Endothelial cell of umbilical vein (primary cell): ENCODE results near the gene CLSTN2. TPM values are rescaled to one million over a fixed set of nuclear protein-coding genes. Genes with fewer than 3 reads are reported as not detected.

Source experiments
- BruUV-seq: library from RNA; stranded (reverse); fragments of 400-500 nt; replicated peaks from 2 replicates; lab custom pipeline; 2021; lab: Mats Ljungman, UMichigan
- CTCF ChIA-PET: fragments of 300-600, 350-600 bp; sonication (Branson Sonifier 250); formaldehyde crosslinking; loops from one replicate; lab custom pipeline; 2021; ENCODE audit warnings: antibody characterized with exemption, inconsistent platforms; lab: Charles Lee
- POLR2A ChIA-PET: fragments of 300-600, 350-600 bp; sonication (Branson Sonifier 250); formaldehyde crosslinking; loops from one replicate; lab custom pipeline; 2021; ENCODE audit warnings: antibody characterized with exemption, inconsistent platforms; lab: Charles Lee
- DNase-seq: peaks from one replicate; pipeline ENCODE4 v3.0.0-alpha.2; 2011; ENCODE audit warnings: low read depth, low spot score
- FAIRE-seq: peaks from 2 replicates; lab custom pipeline; 2011; peaks lifted over from hg19 to GRCh38; lab: Jason Lieb, UNC
- H2AFZ ChIP-seq: 2 replicates; pipeline ENCODE4 v1.6.0; 2012; ENCODE audit warnings: low read depth, low read length, control low read depth, inconsistent platforms
- H3K27ac ChIP-seq: 2 replicates; pipeline ENCODE4 v1.5.1; 2011; ENCODE audit warnings: low read depth, mild to moderate bottlenecking, control low read depth, low read length, moderate library complexity; ENCODE audit not compliant: insufficient read depth
- H3K27me3 ChIP-seq, 2 experiments: 2 replicates each; pipeline versions ENCODE4 v1.6.0 to v1.6.1; 2011; ENCODE audit warnings: low read length in 2 of 2, mixed read lengths in 1 of 2; ENCODE audit not compliant: control insufficient read depth in 2 of 2, insufficient read depth in 2 of 2
- H3K36me3 ChIP-seq, 2 experiments: 2 replicates in 1 of 2; 3 replicates in 1 of 2; pipeline ENCODE4 v1.5.1; 2011; ENCODE audit warnings: low read length in 2 of 2, mild to moderate bottlenecking in 1 of 2, moderate library complexity in 1 of 2; ENCODE audit not compliant: control insufficient read depth in 2 of 2, insufficient read depth in 2 of 2; ENCODE audit errors: extremely low read depth in 1 of 2
- H3K4me1 ChIP-seq: 3 replicates; pipeline ENCODE4 v1.5.1; 2011; ENCODE audit warnings: mild to moderate bottlenecking, low read length; ENCODE audit not compliant: control insufficient read depth, insufficient read depth; ENCODE audit errors: extremely low read depth
- H3K4me2 ChIP-seq: 2 replicates; pipeline ENCODE4 v1.6.1; 2011; ENCODE audit warnings: low read length, control low read depth, mixed read lengths; ENCODE audit not compliant: insufficient read depth
- H3K4me3 ChIP-seq, 3 experiments: fragments of 200-600 bp in 1 of 3; sonication (generic), shearing (Covaris generic) in 1 of 3; replicated peaks in 1 of 3; 2 replicates each; pipeline ENCODE4 v1.5.1; 2011 to 2016; ENCODE audit warnings: control low read depth in 3 of 3, low read length in 3 of 3, mild to moderate bottlenecking in 2 of 3, inconsistent platforms in 1 of 3, low read depth in 1 of 3, moderate library complexity in 1 of 3; ENCODE audit not compliant: insufficient read depth in 1 of 3
- H3K79me2 ChIP-seq: 2 replicates; pipeline ENCODE4 v1.6.0; 2012; ENCODE audit warnings: low read length, inconsistent platforms; ENCODE audit not compliant: control insufficient read depth, insufficient read depth
- H3K9ac ChIP-seq: replicated peaks from 2 replicates; pipeline ENCODE3; 2011; ENCODE audit warnings: low read length, control low read depth; ENCODE audit not compliant: insufficient read depth; ENCODE audit errors: extremely low read depth
- H3K9me1 ChIP-seq: replicated peaks from 3 replicates; pipeline ENCODE4 v1.6.0; 2011; ENCODE audit warnings: mild to moderate bottlenecking, low read length; ENCODE audit not compliant: control insufficient read depth, insufficient read depth; ENCODE audit errors: extremely low read depth
- H3K9me3 ChIP-seq: replicated peaks from 2 replicates; pipeline ENCODE4 v1.5.1; 2012; ENCODE audit warnings: low read length, inconsistent platforms; ENCODE audit not compliant: control insufficient read depth, insufficient read depth
- H4K20me1 ChIP-seq: replicated peaks from 2 replicates; pipeline ENCODE3; 2011; ENCODE audit warnings: mild to moderate bottlenecking, low read length; ENCODE audit not compliant: control insufficient read depth, insufficient read depth; ENCODE audit errors: extremely low read depth
- EZH2 ChIP-seq: IDR thresholded peaks from 2 replicates; pipeline ENCODE4 v1.6.1; 2012; ENCODE audit warnings: borderline replicate concordance, low read depth, mild to moderate bottlenecking, moderate library complexity, low read length, inconsistent platforms; ENCODE audit not compliant: severe bottlenecking
- FOS ChIP-seq: IDR thresholded peaks from 2 replicates; pipeline ENCODE4 v1.6.1; 2011; ENCODE audit warnings: mild to moderate bottlenecking, low read length, moderate library complexity, borderline replicate concordance; ENCODE audit not compliant: insufficient read depth
- GATA2 ChIP-seq: IDR thresholded peaks from 2 replicates; pipeline ENCODE4 v1.7.0; 2011; ENCODE audit warnings: low read depth, mild to moderate bottlenecking, moderate library complexity, mixed read lengths, low read length; ENCODE audit not compliant: insufficient read length, insufficient read depth
- JUN ChIP-seq: IDR thresholded peaks from 2 replicates; pipeline ENCODE4 v1.6.1; 2011; ENCODE audit warnings: borderline replicate concordance, low read depth; ENCODE audit not compliant: insufficient read length, insufficient read depth
- POLR2A ChIP-seq: IDR thresholded peaks from 2 replicates; pipeline ENCODE4 v1.6.1; 2012; ENCODE audit warnings: low read depth, mild to moderate bottlenecking, control low read depth, low read length
- dilution Hi-C: fragments of 300-500 bp; cut with MboI; formaldehyde crosslinking; loops from one replicate; pipeline ENCODE4 v1.15.0; 2019; ENCODE audit warnings: low sequenced_read_pairs; ENCODE audit not compliant: extremely low pct_ligation_motif_present
- intact Hi-C: fragments of 100-400 bp; cut with micrococcal nuclease; formaldehyde crosslinking; loops from one replicate; pipeline ENCODE4 v1.10.0; 2022
- polyA plus RNA-seq, 4 experiments: library from polyadenylated mRNA; depleted of rRNA in 3 of 4; stranded (reverse) in 3 of 4; unstranded in 1 of 4; fragments of >200 nt; gene quantifications; 2 replicates each; pipeline versions ENCODE4 v1.2.1 to v1.2.3, GENCODE V29; 2011 to 2012; ENCODE audit warnings: missing spikeins in 1 of 4
- total RNA-seq: library from RNA; stranded (reverse); gene quantifications from 2 replicates; pipeline ENCODE4 v1.2.3, GENCODE V29; 2021
- TF ChIP-seq, protein P1 (sequence below), 2 donors: IDR thresholded peaks; 1 replicate in 1 of 2; 2 replicates in 1 of 2; pipeline ENCODE4 v1.5.1; 2011; ENCODE audit warnings: low read length in 2 of 2, mild to moderate bottlenecking in 2 of 2, moderate library complexity in 2 of 2, control low read depth in 1 of 2, inconsistent platforms in 1 of 2, low read depth in 1 of 2; ENCODE audit not compliant: insufficient read depth in 1 of 2; ENCODE audit errors: extremely low read depth in 1 of 2
- TF ChIP-seq, protein P2 (sequence below): IDR thresholded peaks from 2 replicates; pipeline ENCODE4 v1.6.1; 2011; ENCODE audit not compliant: insufficient read depth, insufficient read length

The CLSTN2 gene
- total and polyA plus RNA-seq, 2 donors (not counting 3 experiments of a cell fraction or from before 2014, with no cell fraction given): 0.26 to 0.38 TPM

DNA sequence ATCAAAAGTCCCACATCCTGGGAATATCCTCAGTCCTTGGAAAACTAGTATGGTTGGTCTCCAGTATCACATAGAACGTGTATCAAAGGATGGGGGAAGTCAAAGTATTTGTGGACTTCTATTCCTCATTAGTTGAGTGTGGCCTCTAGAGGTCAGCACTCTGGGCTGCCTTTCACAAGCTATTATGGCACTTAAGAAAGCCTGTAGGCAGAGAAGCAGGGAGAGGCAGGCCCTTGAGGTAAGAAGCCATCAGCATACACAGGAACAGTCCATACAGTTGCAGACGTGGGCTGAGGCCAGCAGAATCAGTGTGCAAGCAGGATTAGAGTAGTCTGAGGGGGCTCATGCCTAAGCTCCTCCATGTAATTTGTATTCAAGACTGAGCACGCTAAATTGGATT lies 341.7 kb downstream of the CLSTN2 start:
- H3K9ac ChIP-seq: no peak overlapping the region
- H3K4me3 ChIP-seq: no peak overlapping the region
- no peaks in the 10 kb centered on the region for H3K4me1 ChIP-seq
- no peak for FAIRE-seq
- peak; percentile 5 for DNase-seq
- no peak overlapping the region for H3K4me2 ChIP-seq
- TF ChIP-seq, protein P1, sequence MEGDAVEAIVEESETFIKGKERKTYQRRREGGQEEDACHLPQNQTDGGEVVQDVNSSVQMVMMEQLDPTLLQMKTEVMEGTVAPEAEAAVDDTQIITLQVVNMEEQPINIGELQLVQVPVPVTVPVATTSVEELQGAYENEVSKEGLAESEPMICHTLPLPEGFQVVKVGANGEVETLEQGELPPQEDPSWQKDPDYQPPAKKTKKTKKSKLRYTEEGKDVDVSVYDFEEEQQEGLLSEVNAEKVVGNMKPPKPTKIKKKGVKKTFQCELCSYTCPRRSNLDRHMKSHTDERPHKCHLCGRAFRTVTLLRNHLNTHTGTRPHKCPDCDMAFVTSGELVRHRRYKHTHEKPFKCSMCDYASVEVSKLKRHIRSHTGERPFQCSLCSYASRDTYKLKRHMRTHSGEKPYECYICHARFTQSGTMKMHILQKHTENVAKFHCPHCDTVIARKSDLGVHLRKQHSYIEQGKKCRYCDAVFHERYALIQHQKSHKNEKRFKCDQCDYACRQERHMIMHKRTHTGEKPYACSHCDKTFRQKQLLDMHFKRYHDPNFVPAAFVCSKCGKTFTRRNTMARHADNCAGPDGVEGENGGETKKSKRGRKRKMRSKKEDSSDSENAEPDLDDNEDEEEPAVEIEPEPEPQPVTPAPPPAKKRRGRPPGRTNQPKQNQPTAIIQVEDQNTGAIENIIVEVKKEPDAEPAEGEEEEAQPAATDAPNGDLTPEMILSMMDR (IDR thresholded peaks at IDR 0.05; ENCODE audit: extremely low read depth in 1 of 2, insufficient read depth in 1 of 2, low read depth in 1 of 2, low read length in 2 of 2): peak in 1 of 2 donors; percentile 20
- TF ChIP-seq, protein P2, sequence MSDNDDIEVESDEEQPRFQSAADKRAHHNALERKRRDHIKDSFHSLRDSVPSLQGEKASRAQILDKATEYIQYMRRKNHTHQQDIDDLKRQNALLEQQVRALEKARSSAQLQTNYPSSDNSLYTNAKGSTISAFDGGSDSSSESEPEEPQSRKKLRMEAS: no peak
- no peaks in the 10 kb centered on the region for H3K36me3 ChIP-seq
- no peaks in the 10 kb centered on the region for H3K79me2 ChIP-seq
- H4K20me1 ChIP-seq: no peaks in the 10 kb centered on the region
- dilution Hi-C loops: no loop called here
- BruUV-seq: no TSS peak
- no peaks in the 10 kb centered on the region for H3K9me1 ChIP-seq
- no peaks in the 10 kb centered on the region for H3K27me3 ChIP-seq
- H2AFZ ChIP-seq: no peak overlapping the region
- H3K9me3 ChIP-seq: no peaks in the 10 kb centered on the region
- intact Hi-C loops: no loop called here
- POLR2A ChIA-PET: no interaction called here
- no peak overlapping the region for H3K27ac ChIP-seq
- CTCF ChIA-PET: no interaction called here

DNA sequence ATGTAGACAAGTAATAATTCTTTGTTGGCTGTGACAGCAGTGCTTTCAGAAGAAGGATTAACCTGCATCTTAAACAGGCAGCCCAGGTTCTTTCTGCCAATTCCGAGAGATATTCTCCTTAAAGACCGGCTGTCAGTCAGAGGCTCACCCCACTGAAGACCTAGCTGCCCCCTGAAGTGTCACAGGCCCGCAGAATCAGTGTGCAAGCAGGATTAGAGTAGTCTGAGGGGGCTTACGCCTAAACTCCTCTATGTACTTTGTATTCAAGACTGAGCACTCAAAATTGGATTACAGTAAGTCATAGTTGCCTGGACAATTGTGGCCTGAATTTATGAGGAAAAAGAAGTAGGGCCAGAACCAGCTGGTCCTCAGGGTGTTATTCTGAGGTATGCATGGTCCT lies 342.9 kb downstream of the CLSTN2 start:
- TF ChIP-seq FOS: no peak
- TF ChIP-seq POLR2A: no peak
- TF ChIP-seq GATA2: no peak
- TF ChIP-seq JUN: no peak
- TF ChIP-seq EZH2: no peak
- TF ChIP-seq, protein P1 (IDR thresholded peaks at IDR 0.05; ENCODE audit: extremely low read depth in 1 of 2, insufficient read depth in 1 of 2, low read depth in 1 of 2, low read length in 2 of 2): no peak
- no peaks in the 10 kb centered on the region for H3K27me3 ChIP-seq
- dilution Hi-C loops: no loop called here
- POLR2A ChIA-PET: no interaction called here
- no peak overlapping the region for H3K4me2 ChIP-seq
- CTCF ChIA-PET: no interaction called here
- FAIRE-seq: no peak
- no peaks in the 10 kb centered on the region for H4K20me1 ChIP-seq
- H3K27ac ChIP-seq: no peak overlapping the region
- no peaks in the 10 kb centered on the region for H3K9me1 ChIP-seq
- H3K4me1 ChIP-seq: no peaks in the 10 kb centered on the region
- H3K9ac ChIP-seq: no peak overlapping the region
- no peaks in the 10 kb centered on the region for H3K9me3 ChIP-seq
- no peak overlapping the region for H3K4me3 ChIP-seq
- no peak overlapping the region for H2AFZ ChIP-seq
- no peak for DNase-seq
- no peaks in the 10 kb centered on the region for H3K36me3 ChIP-seq
- intact Hi-C loops: no loop called here
- H3K79me2 ChIP-seq: no peaks in the 10 kb centered on the region
- no TSS peak for BruUV-seq
